Hematopoietic multipotent progenitor cell treated with erythropoietin and hydrocortisone succinate and interleukin-3 and kit ligand, for 4 days (in vitro differentiated cells): ENCODE results near the gene KRABD2.
"Not testable (repeated sequence)": the region's sequence is repeated elsewhere in the genome, so short reads cannot be mapped to it uniquely, and the experiment has no call there.

Source experiments
- DNase-seq: peaks from one replicate; pipeline ENCODE4 v3.0.0-alpha.2; 2015

KRABD2 gene

DNA sequence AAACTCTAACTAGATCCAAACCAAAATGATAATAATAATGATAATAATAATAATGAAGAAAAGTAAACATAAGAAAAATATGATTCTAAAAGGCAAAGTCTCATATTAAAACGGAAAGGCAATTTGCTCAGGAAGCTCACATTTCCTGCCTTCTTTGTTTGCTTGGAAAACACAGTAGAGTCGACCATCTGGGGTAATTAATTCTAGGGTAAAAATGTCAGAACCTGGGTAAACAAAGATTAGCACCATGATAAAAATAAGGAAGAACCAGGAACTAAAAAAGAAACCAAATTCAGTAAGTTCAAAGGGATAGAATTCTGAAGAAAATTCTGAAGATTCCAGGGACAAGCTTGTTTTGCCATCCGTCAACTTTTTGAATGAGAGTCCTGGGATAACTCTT is 16.2 kb downstream of the KRABD2 start:
- DNase-seq, result no peak

DNA sequence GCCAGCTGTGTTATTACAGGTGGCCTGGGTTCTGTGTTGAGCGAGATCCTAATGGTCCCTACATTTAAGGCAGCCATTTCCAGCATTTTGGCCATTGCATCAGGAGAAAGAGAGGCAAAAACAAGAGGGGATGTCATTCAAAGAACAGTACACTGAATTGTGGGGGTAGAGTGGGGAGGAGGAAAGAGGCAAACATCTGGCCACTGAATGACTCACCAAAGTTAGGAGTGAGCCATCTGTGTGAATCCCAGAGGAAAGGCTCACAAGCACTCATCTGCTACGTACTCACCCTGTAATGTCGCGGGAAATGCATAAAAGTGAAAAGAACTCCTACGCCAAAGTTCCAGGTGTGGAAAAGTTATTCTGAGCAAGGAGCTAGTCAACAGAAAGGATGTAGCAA is 16.7 kb downstream of the KRABD2 start:
- no peak for DNase-seq

DNA sequence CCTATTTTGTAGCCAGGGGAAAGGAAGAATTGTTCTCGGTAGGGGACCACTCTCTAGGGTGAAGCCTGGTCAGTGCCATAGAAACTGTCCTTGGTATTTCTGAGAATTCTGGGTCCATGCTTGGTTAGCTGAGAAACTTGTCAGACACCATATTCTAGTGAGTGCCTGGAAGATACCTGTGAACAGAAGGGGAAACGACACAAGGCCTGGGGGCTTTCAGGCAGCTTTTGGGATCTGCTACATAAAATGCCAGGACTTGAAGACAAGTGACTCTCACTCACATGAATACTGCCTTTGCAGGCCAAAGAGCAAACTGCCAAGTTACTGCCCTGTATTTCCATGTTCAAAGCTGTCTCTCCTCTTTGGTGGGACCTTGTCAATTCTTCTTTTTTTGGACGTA is 18.6 kb downstream of the KRABD2 start:
- no peak for DNase-seq

DNA sequence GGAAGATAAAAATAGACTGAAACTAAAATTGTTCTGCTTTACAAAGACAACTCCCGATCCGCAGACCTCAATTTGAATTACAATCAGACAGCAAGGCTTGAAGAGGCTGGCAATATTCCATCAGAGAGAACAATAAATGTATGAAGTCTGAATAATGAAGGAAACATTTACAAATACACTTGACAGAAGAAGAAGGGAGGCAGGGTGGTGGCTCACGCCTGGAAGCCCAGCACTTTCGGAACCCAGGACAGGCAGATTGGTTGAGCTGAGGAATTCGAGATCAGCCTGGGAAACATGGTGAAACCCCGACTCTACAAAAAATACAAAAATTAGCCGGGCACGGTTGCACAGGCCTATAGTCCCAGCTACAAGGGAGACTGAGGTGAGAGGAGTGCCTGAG is 22.3 kb downstream of the KRABD2 start:
- DNase-seq, result no peak

DNA sequence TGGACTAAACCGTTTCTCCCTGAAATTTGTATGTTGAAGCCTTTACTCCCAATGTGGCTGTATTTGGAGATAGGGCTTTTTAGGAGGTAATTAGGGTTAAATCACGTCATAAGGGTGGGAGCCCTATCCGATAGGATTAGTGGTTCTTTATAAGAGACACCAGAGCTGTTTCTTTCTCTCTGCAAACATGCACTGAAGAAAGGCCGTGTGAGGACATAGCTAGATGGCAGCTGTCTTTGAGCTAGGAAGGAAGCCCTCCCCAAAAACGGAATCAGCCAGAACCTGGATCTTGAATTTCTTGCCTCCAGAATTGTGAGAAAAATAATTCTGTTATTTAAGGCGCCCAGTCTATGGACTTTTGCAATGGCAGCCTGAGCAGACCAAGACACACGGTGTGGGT is 22.8 kb downstream of the KRABD2 start:
- DNase-seq, result no peak

DNA sequence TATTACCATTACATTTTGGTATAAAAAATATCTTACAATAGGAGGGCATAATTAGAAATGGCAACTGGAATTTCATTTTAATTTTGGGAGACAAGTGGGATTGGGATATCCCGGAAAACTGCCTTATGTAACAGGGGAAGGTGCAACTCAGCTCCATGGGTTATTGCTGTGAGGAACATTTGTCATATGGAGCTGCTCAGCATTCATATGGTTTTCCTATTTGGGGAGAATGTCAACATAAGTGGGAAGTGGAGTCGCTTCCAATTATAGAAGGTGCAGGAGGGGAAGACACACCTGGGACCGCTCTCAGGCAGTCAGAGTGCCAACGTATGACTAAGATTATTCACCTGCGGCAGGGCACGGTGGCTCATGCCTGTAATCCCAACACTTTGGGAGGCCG is 26.2 kb downstream of the KRABD2 start:
- no peak for DNase-seq

DNA sequence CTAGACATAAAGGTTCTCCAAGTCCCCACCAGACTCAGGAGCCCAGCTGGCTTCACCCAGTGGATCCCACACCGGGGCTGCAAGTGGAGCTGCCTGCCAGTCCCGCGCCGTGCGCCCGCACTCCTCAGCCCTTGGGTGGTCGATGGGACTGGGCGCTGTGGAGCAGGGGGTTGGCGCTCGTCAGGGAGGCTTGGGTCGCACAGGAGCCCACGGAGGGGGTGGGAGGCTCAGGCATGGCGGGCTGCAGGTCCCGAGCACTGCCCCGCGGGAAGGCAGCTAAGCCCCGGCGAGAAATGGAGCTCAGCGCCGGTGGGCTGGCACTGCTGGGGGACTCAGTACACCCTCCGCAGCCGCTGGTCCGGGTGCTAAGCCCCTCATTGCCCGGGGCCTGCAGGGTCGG is 29.5 kb downstream of the KRABD2 start:
- not testable (repeated sequence) for DNase-seq

DNA sequence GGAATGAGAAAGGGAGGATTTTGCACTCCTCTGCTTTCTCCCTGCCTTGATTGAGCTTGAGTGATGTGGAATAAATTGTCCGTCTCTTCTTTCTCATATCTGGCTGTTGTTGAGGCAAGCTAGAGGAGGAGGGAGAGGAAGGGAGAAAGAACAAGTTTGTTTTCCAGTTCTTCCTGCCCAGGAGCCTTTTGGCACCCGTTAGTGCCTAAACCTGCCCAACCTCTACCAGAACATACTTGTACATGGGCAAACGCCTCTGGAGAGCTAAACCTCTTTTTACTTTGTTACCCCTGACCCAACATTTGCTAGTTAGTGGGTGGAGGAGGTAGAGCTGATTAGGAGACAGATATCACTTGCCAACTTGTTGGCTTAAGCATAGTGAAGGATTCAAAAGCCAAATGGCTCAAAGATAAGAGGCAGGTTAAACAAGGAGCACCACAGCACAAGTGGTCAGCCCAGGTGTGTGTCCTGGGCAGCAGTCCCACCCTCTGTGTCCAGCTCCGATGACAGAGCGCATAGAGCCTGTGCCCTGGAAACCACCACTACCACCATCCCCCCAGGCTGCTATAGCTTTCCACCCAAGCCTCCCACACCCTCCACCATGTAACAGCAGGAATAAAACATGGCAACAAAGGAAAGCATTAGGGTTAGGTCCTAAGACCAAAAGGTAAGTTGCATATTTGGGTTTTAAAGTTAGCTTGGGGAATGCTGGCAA is 30.4 kb downstream of the KRABD2 start:
- DNase-seq, result no peak

DNA sequence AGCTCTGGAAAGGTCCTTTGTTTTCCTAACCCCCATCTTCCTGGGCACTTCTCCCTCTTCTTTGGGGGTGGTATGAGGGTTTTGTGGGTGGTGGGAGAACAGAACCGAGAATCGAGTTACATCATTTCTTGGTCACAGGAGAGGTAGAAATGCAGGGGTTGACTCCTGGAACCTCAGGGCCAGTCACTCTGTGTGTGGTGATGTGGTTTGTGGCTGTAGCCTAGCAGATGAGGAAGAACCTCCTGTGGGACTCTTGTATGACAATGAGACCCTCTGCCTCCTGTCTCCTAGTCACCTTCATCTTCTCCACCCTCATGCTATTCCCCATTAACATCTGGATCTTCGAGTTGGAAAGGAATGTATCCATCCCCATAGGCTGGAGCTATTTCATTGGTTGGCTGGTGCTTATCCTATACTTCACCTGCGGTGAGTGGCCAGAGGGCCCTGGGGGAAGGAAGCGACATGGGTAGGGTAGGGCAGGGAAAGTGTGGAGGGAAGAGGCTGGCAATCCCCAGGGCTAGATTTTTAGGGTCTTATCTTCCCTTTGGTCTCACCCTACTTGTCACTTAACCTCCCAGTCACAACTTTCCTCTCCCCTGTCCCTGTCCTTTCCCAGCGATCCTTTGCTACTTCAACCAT is 31.3 kb downstream of the KRABD2 start:
- DNase-seq, result peak; percentile 69

DNA sequence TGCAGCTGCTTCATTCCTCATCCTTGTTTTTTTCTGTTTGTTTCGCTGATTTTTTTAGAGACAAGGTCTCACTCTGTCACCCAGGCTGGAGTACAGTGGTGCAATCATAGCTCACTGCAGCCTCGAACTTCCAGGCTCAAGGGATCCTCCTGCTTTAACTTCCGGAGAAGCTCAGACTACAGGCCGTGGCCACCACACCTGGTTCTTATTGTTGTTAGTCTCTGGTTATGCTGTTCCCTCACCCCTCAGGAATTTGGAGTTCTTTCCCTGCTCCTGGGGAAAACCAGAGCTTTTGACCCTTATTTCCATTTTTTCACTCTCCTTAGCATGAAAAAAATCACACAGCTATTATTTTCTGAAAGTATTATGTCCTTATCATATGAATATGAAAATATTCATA is 35.0 kb downstream of the KRABD2 start:
- DNase-seq, result no peak

DNA sequence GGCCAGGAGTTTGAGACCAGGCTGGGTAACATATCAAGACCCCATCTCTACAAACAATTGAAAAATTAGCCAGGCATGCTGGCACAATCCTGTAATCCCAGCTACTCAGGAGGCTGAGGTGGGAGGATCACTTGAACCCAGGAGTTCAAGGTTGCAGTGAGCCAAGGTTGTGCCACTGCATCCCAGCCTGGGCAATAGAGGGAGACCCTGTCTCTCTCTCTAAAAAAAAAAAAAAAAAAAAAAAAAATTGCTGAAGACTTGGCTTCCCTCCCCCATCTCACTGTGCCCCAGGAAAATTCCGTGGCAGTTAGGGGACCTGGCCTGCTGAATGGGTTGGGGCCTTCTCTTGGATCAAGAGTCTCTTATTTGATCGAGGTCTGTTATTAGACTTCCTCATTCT is 37.0 kb downstream of the KRABD2 start, which contains the start of gene ODF4:
ODF4 (plus strand) TSS at position 301 of the 400 bp plus-strand sequence. CDS start 212 bp downstream, outside the sequence.
- DNase-seq, result no peak

DNA sequence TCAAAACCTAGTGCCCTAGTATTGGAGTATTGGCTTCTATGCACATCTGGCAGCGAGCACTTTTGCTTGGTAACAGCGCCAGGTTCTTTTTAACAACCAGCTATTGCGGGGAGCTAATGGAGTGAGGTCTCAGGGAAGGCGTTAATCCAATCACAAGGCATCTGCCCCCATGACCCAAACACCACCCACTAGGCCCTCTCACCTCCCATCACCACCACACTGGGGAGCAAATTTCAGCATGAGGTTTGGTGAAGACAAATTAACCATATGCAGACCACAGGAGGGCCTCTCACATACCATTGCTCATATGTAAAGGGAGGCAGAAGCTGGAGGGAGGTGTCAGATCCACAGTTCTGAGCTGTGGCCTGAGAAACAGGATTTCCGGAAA is 37.8 kb downstream of the KRABD2 start:
- no peak for DNase-seq

DNA sequence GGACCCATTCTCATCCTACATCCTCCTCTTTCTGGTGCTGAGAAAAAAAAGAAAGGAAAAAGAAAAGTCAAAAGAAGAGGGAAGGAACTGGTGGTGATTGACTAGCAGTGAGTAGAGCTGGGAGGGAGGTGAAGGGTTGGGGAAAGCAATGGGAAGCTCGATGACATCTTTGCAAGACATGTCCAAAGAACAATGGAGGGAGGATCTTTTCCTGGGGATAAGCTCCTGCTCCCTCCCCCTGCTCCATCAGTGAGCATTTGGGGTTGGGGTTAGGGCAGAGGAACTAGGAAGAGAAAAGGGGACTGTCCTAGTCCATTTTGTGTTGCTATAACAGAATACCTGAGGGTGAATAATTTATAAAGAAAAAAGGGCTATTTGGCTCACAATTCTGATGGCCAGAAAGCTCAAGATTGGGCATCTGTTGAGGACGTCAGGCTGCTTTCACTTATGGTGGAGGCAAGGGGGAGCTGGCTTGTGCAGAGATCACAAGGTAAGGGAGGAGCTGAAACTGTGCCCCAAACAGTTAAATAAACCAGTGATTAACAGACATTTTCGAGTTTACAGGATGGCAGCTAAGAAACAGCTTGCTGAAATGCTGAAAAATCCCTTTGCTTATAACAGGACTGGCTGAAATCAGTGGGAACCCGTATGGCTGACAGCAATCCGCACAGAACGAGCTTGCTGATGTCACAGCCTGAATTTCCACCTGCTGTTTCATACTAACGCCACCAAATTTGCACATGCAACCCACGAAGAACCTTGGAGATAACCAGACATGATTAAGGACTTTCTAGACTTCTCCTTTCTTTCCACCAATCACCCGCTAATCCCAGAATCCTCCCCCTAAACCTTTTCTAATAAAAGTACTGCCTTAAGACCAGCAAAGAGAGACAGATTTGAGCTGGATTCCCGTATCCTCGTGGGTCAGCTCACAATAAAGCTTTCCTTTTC is 38.4 kb downstream of the KRABD2 start:
- peak; percentile 85 for DNase-seq

DNA sequence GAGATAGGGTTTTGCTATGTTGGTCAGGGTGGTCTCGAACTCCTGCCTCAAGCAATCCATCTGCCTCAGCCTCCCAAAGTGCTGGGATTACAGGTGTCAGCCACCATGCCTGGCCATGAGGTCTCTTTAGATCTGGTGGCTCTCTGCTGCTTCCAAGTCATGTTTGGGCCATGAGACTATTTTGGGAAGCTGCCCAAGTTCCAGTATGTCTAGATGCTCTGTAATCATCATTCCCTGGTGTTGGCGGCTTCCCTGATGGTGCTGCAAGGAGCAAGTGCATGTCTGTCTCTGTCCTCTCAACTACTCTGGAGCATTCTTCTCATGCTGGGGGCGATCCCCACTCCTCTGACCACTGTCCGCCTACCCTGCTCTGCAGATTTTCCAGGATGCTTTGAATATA is 43.2 kb downstream of the KRABD2 start:
- no peak for DNase-seq

DNA sequence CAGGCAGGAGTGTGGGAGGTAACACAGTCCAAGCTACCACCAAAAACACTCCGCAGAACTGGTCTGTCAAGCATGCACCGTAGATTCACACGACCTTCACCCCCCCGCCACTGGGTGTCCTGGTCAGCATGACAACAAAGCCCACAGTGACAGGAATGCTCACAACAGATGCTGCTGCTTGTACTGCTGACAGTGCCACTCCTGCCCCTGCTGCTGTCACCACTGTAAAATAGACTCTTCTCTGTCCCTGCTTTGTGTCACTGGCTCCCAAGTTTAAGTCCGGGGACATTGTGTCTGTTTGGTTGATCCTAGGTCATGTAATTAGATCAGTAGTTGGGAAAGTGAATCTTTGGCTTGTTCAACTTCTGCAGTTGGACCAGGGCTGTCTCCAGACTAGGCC is 43.8 kb downstream of the KRABD2 start:
- DNase-seq, result no peak

DNA sequence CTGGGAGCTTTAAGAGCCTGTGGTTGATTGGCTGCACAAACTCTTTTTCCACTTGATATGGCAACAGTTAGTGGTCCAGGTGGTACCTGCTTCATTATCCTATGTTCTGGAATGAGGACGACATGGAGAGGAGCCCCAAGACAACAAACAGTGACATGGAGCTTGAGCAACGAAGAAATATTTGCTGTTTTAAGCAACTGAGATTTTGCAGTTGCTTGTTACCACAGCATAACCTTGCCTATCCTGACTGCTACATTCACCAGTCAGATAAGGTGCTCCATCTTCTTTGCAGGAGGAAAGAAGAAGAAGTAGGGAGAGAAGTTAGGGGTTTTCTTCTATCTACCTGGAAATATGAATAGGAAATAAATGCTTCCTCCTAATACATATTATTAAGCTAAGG is 44.4 kb downstream of the KRABD2 start:
- DNase-seq, result no peak

DNA sequence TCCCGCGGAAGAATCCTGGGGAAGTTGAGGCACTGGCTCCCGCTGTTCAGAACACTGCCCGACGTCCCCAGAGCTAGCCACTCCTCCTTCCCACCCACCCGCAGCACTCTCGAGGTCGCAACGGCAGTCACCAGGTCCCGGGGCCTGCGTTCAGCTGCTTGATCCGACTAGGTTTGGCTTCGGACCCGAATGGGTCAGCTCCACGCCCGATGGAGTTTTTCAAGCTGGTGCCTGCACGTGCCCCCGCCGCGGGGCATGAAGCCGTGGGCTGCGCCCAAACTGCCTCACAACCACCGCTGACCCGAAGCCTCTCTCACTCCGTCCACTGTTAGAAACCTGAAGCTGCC is 49.2 kb downstream of the KRABD2 start:
- DNase-seq, result peak; percentile 48
